GM19328 (cell line): ENCODE measurements around the gene DOK6.

Experiments
- ATAC-seq: cut with Tn5 transposase; IDR thresholded peaks from one replicate; pipeline ENCODE4 v1.9.1; 2021; ENCODE audit warnings: mild to moderate bottlenecking, moderate library complexity; ENCODE audit not compliant: unreplicated experiment

DOK6 gene

DNA sequence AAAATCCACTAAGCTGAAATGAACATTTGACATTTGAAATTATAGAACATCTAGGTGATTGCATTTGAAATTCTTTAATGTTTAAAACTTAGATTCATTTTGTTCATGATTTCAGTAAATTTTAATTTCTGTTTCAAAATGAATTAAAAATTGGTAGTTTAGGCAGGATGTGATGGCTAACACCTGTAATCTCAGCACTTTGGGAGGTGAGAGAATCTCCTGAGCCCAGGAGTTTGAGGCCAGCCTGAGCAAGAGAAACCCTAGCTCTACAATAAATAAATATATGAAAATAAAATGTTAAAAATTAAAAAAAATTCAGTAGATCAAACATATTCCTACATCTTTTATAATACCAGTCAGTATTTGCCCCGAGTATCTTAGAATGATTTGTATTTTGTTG, 330.0 kb downstream of the DOK6 start:
- ATAC-seq: no peak

DNA sequence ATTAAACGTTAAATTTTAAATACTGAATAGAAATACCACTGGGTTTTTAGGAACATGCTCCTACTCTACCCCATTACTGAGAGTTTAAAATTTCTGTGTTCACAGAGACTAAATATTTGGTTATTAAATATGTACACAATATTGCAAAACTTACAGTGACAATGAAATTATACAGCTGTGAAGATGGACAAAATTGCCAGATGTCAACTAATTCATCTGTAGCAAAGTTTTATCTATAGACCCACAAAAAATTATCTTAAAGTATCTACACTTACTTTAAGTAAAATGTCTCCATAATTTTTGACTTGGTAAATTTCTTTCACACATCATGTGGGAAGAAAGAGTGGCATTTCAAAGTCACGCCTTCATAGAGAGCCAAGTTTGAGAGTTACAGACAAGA, 333.8 kb downstream of the DOK6 start:
- ATAC-seq: no peak

DNA sequence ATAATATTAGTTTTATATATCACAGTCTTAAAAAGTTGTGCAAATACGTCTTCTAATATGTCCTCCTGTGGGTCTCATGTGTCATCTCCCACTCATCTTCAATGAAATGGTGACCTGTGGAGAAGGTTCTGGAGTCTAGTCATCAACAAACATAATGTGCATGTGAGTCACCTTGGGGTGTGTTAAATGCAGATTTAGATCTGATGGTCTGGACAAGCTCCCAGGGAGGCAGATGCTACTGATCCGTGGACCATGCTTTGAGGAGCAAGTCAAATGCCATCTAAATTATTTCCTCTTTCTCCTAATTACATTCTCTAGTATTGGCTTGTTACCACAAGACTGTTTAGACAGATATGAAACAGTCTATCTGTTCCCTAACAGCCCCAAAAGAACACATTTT, 336.0 kb downstream of the DOK6 start:
- ATAC-seq: no peak

DNA sequence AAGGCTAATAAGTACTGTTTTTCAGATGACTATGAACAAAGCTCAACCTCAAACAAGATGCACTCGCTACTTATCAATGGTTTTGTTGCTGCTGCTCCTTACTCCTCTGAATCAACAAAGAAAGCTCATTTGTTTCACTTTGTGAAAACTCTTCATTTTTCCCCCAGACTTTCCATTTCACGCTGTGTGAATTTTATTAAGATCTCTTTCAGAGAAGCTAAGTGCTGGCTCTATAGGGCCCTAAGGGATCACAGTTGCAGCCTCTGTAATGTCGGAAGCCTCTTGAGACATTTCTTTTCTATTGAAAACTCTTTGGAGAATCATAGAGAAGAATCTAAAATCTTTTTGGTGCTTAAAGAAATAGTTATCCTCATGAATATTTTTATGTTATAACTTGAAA, 337.2 kb downstream of the DOK6 start:
- ATAC-seq: no peak

DNA sequence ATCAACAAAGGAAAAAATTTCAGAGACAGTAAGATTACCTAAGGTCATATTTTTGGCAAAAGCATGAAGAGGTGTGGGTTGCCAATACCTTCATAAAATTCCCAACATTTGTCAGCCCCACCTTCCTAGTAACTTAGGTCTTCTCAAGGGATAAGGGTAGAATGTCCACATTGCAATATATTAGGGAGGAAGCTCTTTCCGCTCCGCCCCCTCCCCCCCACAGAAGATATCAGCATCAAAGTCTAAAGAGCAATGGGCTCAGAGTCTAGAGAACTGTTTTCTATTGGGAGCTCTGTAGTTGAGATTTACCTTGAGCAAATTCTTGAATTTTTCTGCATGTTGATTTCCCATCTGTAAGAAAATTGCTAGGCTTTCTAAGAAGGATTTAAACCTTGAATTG, 346.7 kb downstream of the DOK6 start:
- no peak for ATAC-seq

DNA sequence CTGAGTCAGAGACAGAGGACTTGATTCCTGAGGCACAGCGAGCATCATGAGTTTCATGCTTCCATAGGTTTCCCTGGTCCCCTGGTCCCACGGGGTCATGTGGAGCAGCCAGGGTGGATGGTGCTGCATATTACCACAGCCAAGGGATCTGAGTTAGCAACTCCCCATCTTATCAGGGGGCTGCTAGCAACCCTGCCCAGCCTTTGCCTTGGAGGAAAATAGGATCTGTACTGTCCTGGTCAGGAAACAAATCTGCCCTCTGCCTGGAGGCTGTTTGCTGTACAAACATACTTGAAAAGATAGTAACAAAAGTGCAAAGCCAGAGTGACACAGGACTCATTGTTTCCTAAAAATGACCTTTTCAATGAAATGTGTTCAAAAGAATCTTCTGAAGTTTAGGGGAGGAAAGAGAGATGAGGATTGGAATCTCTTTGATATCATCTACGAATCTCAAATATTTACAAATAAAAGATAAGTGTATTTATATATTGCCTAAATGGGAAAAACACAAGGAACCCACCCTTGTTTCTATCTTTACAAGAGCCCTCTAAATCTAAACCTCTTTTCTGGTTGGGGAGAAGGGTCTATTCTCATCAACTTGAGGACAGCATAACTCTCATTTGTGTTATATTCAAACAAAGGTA, 352.2 kb downstream of the DOK6 start:
- no peak for ATAC-seq

DNA sequence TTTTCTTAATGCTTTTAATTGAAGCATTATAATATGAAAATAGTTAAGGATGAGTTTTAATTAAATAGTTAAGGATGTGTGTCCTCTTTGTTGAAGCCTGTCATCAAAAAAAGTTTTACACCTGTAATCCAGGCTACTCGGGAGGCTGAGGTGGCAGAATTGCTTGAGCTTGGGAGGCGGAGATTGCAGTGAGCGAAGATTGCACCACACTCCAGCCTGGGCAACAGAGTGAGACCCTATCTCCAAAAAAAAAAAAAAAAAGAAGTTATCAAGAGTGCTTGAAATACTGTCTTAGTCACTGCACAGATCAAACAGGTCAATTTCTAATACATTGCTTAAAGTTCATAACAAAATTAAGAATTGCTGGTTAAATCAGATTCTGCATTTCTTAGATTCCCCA, 353.4 kb downstream of the DOK6 start:
- no peak for ATAC-seq

DNA sequence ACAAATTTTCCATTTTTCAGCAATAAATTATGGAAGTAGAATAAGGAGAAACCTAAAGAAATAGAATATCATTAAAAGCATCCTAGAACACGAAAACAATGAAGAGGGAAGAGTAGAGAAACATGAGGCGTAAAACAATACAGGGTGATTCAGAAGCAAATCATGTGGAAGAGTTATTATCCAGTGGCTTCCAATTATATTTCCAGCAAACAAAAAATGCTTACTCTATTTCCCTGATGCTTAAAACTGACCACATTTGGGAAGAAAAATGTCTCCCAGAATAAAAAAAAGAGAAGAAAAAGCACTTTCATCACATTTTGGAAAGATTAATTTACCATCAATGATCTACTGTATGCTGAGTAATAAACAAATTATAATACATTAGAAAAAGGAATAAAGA, 354.4 kb downstream of the DOK6 start:
- no peak for ATAC-seq

DNA sequence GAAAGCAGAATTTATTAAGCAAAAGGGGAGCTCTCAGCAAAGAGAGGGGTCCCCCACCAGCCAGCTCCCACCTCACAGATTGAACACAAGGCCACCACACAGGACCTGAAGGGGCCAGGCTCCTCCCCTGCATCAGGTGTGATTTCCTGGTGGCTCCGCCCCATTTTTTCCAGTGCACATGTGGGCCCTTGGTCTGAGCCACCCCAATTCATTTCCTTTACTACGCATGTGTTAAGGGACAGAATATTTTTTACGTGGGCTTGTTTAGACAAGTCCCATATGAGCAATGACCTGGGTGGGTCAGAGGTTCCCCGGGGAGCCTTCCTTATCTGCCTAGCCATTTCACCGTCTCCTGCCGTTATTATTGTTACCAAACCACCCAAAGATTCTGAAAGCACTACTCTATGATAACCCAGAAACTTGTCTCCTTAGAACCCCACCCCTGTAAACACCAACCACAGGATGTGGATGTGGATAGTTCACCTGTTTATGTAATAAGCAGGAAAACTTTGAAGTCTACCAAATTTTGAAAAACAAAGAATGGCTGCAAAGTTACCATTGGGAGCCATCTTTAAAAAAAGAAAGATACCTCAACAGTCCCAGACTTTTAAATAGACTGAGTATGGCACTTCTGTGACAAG, 355.3 kb downstream of the DOK6 start:
- no peak for ATAC-seq

DNA sequence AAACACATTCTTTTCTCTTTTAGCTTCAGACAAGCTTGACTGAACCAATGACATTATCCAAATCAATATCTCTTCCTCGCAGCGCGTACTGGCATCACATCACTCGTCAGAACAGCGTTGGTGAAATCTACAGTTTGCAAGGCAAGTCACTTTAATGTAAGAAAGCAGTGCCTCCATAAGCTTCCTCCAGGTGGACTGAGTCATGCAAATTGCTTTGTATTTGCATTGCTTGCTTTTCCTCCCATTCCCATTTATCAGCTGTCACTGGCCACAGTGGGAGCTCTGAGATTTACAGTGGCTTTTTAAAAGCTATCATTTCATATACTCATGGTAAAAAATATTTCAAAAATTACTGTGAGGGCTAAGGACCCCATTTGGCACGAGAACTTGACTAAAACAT, 357.0 kb downstream of the DOK6 start:
- ATAC-seq: no peak

DNA sequence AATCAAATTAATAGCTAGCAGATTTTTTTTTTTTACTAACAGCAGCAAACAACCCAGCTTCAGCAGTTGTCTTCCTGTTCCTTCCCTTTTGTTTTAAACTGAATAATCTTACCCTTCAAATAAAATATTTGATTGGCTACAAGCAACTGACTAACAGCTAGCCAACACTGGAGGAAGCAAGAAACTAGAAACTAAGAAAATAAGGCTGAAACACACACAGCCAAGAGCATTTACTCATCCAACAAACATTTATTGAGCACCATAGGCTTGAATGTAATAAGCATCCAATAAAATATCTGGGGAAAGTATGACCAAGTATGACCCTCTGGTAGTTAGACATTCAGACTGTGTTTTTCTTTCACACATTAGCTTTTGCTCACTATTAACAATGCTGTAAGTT, 357.8 kb downstream of the DOK6 start:
- ATAC-seq: no peak

DNA sequence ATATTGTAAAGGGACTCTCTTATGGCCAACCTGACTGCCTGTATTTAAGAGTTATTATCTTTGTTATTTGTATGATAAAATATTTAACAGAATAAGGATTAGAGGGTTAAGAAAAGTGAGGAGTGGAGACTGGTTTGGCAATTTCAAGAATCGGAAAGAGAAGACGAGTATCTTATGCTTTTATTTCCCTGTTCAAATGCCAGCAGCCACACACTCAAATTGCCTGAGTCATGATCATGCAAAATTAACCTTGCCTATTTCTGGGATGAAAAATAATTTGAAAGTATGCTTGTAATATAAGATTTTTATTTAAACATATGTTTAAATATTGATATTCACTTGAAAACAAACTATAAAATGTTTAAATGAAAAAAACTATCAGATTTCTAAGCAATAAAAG, 358.4 kb downstream of the DOK6 start:
- ATAC-seq: no peak

DNA sequence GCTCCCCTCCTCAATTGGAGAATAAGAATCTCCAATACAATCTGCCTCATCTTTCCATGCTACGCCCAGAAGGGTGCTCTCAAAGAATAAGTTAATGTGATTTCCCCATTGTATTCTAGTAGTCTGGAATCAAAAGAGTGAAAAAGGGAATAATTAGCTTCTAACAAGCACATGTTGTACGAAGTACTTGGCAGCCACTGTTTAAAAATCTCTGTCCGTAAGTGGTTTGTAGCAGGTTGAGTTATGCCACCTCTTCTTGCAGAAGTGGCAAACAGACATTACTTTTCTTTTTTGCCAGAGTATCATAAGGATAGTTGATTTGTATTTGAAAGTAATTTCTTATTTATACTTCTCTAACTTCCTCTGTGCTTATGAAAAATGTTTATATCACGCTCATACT, 362.3 kb downstream of the DOK6 start:
- ATAC-seq: no peak

DNA sequence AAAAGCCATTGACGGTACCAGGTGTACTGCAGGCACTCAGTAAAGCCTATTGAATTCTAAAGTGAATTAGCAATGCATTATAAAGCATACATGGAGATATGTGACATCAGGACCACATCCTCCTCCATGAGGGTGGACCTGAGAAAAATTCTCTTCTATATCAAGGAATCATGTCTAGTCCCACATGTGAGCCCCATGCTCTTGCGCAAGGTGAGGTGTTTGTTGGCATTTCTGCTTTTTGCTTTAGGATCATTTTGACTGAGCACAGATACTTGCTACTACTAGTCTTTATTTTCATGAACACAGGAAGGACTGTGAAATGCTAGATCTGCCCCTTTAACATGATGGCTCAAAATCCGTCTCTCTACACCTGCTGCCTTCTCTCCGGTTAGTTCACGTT, 363.1 kb downstream of the DOK6 start:
- ATAC-seq: no peak

DNA sequence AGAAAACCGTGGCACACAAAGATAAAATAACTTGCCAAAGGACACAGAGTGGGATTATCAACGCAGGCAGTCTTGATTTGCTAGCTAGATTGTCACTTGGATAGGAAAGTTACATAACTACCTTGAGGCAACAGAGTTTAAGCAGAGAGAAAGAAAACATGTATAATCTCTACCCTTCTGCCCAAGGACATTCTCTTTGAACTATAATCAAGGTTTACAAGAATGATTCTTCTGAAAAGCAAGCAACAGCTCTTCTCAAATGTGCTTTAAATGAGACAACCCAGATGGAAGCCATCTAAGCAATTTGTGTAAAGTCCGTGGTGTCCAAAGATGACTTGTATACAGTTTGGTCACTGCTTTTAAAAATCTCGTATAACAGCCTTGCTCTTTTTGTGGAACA, 369.6 kb downstream of the DOK6 start:
- ATAC-seq: no peak

DNA sequence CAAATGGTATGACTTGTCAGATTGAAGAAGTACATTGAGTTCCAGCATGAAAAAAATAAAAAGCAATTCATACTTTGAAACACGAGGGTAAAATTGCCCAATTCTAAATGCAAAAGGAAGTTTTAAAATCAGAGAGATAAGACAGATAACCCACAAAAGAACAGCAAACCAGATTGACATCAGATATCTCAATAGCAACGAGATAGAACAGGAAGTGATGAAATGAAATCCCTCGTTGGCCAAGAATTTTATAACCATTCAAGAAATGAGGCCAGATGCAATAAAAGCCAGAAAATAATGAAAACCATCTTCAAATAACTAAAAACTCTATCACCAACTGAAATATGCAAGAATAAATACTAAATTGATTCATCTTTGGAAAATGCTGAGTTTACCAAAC, 374.1 kb downstream of the DOK6 start:
- ATAC-seq: no peak

DNA sequence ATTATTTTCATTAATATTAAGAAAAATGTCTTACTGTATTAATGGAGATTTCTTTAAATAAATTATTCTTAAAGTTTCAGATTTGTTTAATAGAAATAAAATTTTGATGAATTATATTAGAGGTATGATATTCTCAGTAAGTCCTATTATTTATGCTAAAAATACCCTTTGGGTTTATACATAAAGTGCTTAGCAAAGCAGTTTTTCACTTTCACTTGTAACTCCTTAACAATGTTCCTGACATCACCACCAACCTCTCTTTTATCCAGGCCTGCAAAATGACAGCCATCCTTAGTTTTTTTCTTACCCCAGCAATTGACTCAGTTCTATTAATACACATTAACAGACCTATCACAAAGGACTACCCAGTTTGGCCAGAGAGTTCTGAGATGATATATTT, 376.6 kb downstream of the DOK6 start:
- no peak for ATAC-seq

DNA sequence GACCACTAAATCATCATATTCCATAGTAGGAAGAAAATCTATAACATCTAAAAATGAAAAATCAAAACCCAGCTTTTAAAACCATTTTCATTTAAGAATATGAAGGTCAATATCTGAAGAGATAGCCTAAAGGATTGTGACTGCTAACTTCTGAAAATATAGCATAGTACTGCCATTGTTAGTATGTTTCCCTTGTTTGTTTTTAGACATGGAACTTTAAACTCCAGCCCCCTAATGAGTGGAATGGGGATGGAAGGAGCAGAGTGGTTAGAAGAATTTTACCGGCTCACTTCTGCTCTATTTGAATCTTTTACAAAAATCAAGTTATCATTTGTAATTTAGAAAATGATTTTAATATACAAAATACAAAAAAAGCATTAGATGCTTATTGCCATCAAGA, 378.0 kb downstream of the DOK6 start:
- ATAC-seq: no peak

DNA sequence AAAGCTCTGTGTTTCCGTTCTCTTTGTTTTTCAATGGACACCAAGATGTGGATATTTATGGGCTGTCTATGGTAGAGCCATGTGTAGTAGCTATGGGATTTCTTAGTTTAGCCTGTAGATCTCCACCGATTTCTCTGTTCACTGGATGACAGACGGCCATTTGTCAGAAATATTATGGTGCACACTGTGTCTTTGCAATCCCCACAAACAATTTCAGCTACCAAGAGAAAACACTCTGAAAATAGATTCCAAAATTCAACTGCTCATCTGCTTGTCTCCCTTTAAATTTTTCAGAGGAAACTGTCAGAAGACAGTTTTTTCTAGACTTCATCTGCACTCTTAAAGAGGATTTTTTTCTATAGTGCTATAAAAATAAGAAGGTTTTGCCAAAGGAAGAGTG, 380.2 kb downstream of the DOK6 start:
- ATAC-seq: no peak

DNA sequence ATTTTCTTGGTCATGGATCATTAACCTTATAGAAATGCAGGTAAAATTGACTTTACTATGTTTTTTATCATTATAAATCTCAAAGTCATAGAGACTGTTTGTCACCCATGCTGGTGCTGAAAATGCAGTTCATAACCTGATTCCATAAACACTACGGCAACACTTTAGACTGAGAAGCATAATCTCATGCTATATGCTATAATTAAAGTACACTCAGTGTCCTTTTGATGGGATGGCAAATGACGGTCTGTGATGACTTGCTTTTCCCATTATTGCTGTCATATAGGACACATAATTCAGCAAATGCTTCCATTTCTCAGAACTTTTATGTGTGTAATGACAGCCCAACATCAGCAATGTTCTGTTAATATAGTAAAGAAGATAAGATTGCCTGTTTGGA, 384.1 kb downstream of the DOK6 start:
- no peak for ATAC-seq

DNA sequence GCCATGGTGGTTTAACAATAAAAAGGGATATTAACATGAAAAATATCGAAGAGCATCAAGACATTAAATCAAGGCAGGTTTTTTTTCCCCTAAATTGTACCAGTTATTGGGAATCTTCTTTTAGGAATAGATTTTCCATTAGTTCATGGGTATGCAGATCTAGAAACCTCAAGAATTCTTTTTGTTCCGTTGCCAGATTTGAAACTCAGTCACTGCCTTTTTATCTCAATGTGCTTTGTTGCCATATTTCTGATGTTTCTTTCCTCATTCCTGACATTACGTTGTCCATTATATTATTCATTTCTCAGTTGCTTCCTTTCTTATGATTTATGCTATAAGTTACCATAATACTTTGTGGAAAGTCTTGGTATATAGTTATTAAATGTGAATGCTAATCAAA, 384.8 kb downstream of the DOK6 start:
- no peak for ATAC-seq

DNA sequence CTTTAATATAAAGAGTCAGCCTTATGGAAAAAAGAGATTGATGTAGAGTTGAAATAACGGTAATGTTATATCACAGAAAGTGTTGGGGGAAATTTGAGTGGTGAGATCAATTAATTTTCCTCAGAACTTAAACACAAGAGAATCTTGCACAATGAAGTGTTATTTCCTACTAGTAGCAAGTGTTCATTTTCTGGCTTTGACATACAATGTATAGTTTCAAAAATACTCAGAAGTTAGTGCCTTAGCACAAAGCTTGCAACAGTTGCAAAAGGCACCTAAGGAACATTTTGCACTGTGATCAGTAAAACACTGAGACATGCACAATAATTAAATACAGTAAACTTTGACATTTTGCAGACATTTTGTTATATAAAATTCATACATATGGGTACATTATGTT, 385.7 kb downstream of the DOK6 start:
- no peak for ATAC-seq

DNA sequence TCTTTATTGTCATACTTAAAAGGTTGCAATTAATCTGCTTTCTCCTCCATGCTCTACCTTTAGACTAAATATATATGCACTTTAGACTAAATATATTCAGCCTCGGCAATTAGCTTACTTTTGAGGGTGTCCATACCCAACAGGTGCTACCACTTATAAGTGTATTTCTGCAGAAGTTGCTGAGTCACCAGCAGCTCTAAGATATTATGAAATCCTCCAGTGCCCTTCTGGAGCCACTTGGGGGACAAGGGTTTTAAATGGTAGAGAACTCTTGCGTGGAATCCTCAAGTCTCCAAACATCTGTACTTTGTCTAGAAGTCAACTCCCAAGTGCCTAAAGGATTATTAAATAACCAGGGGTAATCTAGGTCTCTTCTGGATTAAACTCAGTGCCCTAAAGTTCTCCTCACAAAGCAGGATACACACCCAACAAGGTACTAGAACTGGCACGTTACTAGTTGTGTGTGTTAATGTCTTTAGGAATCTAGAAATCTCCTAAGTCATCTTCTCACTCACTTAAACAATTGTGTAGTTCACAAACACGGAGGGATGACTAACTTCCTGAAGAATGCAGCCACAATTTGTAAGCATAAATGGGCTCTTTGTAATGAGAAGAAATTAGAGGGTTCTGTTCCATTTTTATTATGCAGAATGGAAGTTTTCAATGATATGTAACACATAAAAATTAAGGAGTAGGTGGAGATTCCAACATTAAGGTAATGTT, 387.3 kb downstream of the DOK6 start:
- no peak for ATAC-seq
